ENCODE data around the gene LZTS3.

The LZTS3 gene

GRCh38 chr20:3135507-3136070, 37.8 kb downstream of the LZTS3 start:
- Histone ChIP-seq H3K4me1 (ENCODE audit: control insufficient read depth, insufficient read depth, low read length) (0 out of 2 replicates have a peak, but pooled peaks cover 3% of the 10 kb centered on the region), H3K9me3 (ENCODE audit: control insufficient read depth, insufficient read depth, low read depth, low read length) (no peaks in the 10 kb centered on the region), H3K36me3 (ENCODE audit: control insufficient read depth in 2 of 2, insufficient read depth in 1 of 2, low read length in 2 of 2) (no peaks in the 10 kb centered on the region; a peak in 1 of 3 replicates), H3K27ac (ENCODE audit: extremely low read depth, low read depth, low read length) (no peak overlapping the region), H3K4me3 (ENCODE audit: low read depth, low read length) (no peak overlapping the region)
- ChIA-PET CTCF (interaction anchor here (0.7 to 0.8 kb wide), 2 partner anchors 39 to 153 kb away, joined by 3 to 5 read pairs; no protein-coding TSS in a partner anchor), POLR2A (no interaction called here)
- no peak for TF ChIP-seq GLIS2 (tag by site-specific recombination; IDR thresholded peaks at IDR 0.05)
- no peak for TF ChIP-seq KLF16 (tag by site-specific recombination; IDR thresholded peaks at IDR 0.05)
- TF ChIP-seq ZNF621 (tag by site-specific recombination; IDR thresholded peaks at IDR 0.05): no peak
- no peak for TF ChIP-seq EGR2 (tag by site-specific recombination; IDR thresholded peaks at IDR 0.05; ENCODE audit: low read depth)
- no peak for TF ChIP-seq ZNF561 (tag by site-specific recombination; IDR thresholded peaks at IDR 0.05; ENCODE audit: borderline replicate concordance)
- no peak for TF ChIP-seq ZNF514 (tag by site-specific recombination; IDR thresholded peaks at IDR 0.05)
- TF ChIP-seq ZNF354C (tag by site-specific recombination; IDR thresholded peaks at IDR 0.05; ENCODE audit: borderline replicate concordance, low read depth): no peak
- TF ChIP-seq ZNF362 (tag by site-specific recombination; IDR thresholded peaks at IDR 0.05): no peak
- no peak for TF ChIP-seq ZSCAN23 (tag by site-specific recombination; IDR thresholded peaks at IDR 0.05)
- no peak for TF ChIP-seq ZNF391 (tag by site-specific recombination; IDR thresholded peaks at IDR 0.05; ENCODE audit: borderline replicate concordance, low read depth)
- no peak for TF ChIP-seq RBAK (tag by site-specific recombination; IDR thresholded peaks at IDR 0.05)
- TF ChIP-seq ZNF214 (tag by site-specific recombination; IDR thresholded peaks at IDR 0.05; ENCODE audit: borderline replicate concordance): no peak
- TF ChIP-seq ZNF23 (tag by site-specific recombination; IDR thresholded peaks at IDR 0.05; ENCODE audit: borderline replicate concordance): no peak

DNA sequence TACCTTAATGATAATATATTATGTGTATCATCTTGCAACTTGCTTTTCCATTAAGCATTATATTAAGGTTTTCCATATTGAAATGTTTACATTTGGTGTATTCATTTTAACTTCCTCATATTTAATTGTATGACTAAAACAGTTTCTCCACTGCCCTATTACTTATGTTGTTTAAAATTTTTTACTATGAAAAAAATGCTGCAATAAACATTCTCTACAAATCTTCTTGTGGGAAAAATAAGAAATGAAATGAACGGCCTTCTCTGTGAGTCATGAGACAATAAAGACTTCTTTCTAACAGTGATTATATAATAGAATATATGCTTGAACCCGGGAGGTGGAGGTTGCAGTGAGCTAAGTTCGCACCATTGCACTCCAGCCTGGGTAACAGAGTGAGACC, 39.2 kb downstream of the LZTS3 start:
- Histone ChIP-seq H3K4me3 (ENCODE audit: low read depth, low read length) (no peak overlapping the region), H3K27ac (ENCODE audit: extremely low read depth, low read depth, low read length) (no peak overlapping the region), H3K4me1 (ENCODE audit: control insufficient read depth, insufficient read depth, low read length) (0 out of 2 replicates have a peak, but pooled peaks cover 3% of the 10 kb centered on the region), H3K9me3 (ENCODE audit: control insufficient read depth, insufficient read depth, low read depth, low read length) (no peaks in the 10 kb centered on the region), H3K36me3 (ENCODE audit: control insufficient read depth in 2 of 2, insufficient read depth in 1 of 2, low read length in 2 of 2) (no peaks in the 10 kb centered on the region; a peak in 1 of 3 replicates)
- ChIA-PET CTCF (interaction anchor here (0.7 kb wide), 1 partner anchor 182 kb away, joined by 3 read pairs; no protein-coding TSS in a partner anchor), POLR2A (interaction anchor here (0.6 to 1.2 kb wide), 2 partner anchors 25 to 64 kb away, joined by 3 to 4 read pairs; partner anchors contain the start of genes FASTKD5 and UBOX5)
- TF ChIP-seq, protein P1, sequence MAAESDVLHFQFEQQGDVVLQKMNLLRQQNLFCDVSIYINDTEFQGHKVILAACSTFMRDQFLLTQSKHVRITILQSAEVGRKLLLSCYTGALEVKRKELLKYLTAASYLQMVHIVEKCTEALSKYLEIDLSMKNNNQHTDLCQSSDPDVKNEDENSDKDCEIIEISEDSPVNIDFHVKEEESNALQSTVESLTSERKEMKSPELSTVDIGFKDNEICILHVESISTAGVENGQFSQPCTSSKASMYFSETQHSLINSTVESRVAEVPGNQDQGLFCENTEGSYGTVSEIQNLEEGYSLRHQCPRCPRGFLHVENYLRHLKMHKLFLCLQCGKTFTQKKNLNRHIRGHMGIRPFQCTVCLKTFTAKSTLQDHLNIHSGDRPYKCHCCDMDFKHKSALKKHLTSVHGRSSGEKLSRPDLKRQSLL (tag by site-specific recombination; IDR thresholded peaks at IDR 0.05): no peak
- no peak for TF ChIP-seq ZNF292 (tag by site-specific recombination; IDR thresholded peaks at IDR 0.05; ENCODE audit: borderline replicate concordance, low read depth)
- no peak for TF ChIP-seq ZNF341 (tag by site-specific recombination; IDR thresholded peaks at IDR 0.05; ENCODE audit: low read depth)
- no peak for TF ChIP-seq ZNF302 (tag by site-specific recombination; IDR thresholded peaks at IDR 0.05; ENCODE audit: low read depth)
- no peak for TF ChIP-seq ZBTB21 (tag by site-specific recombination; IDR thresholded peaks at IDR 0.05)
- TF ChIP-seq, protein P2, sequence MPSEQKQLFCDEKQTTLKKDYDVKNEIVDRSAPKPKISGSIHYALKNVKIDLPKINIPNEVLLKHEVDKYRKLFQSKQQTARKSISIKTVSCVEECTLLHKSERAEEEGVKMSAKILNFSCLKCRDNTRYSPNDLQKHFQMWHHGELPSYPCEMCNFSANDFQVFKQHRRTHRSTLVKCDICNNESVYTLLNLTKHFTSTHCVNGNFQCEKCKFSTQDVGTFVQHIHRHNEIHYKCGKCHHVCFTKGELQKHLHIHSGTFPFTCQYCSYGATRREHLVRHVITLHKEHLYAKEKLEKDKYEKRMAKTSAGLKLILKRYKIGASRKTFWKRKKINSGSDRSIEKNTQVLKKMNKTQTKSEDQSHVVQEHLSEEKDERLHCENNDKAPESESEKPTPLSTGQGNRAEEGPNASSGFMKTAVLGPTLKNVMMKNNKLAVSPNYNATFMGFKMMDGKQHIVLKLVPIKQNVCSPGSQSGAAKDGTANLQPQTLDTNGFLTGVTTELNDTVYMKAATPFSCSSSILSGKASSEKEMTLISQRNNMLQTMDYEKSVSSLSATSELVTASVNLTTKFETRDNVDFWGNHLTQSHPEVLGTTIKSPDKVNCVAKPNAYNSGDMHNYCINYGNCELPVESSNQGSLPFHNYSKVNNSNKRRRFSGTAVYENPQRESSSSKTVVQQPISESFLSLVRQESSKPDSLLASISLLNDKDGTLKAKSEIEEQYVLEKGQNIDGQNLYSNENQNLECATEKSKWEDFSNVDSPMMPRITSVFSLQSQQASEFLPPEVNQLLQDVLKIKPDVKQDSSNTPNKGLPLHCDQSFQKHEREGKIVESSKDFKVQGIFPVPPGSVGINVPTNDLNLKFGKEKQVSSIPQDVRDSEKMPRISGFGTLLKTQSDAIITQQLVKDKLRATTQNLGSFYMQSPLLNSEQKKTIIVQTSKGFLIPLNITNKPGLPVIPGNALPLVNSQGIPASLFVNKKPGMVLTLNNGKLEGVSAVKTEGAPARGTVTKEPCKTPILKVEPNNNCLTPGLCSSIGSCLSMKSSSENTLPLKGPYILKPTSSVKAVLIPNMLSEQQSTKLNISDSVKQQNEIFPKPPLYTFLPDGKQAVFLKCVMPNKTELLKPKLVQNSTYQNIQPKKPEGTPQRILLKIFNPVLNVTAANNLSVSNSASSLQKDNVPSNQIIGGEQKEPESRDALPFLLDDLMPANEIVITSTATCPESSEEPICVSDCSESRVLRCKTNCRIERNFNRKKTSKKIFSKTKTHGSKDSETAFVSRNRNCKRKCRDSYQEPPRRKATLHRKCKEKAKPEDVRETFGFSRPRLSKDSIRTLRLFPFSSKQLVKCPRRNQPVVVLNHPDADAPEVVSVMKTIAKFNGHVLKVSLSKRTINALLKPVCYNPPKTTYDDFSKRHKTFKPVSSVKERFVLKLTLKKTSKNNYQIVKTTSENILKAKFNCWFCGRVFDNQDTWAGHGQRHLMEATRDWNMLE (tag by site-specific recombination; conservative IDR thresholded peaks at IDR 0.05; ENCODE audit: low read depth): no peak
- no peak for TF ChIP-seq SCRT2 (tag by site-specific recombination; IDR thresholded peaks at IDR 0.05)
- no peak for TF ChIP-seq ZNF701 (tag by site-specific recombination; IDR thresholded peaks at IDR 0.05)
- no peak for TF ChIP-seq ZNF791 (tag by site-specific recombination; IDR thresholded peaks at IDR 0.05)
- no peak for TF ChIP-seq BCL11B (tag by site-specific recombination; IDR thresholded peaks at IDR 0.05; ENCODE audit: low read depth)
